ENCODE results near the gene MYCN. TPM values are rescaled to one million over a fixed set of nuclear protein-coding genes. Genes with fewer than 3 reads are reported as not detected.
"Not testable (repeated sequence)": the region's sequence is repeated elsewhere in the genome, so short reads cannot be mapped to it uniquely, and the experiment has no call there.

MYCN gene
- total RNA-seq, 1 donor from 2014 or later, result 3.1 TPM

- DNase-seq (ENCODE audit: low read depth, low spot score), result no peak
Measured at GRCh38 chr2:15907461-15908324, 32.7 kb upstream of the MYCN start.

DNA sequence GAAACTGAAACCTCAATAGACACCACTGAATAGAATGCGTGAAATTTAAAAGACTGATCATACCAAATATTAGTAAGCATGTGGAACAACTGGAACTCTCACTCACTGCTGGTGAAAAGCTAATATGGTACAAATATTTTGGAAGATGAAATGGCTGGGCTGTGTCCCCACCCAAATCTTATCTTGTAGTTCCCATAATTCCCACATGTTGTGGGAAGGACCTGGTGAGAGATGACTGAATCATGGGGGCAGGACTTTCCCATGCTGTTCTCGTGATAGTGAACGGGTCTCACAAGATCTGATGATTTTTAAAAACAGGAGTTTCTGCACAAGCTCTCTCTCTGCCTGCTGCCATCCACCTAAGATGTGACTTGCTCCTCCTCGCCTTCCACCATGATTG, 32.0 kb upstream of the MYCN start:
- DNase-seq (ENCODE audit: low read depth, low spot score), result no peak

DNA sequence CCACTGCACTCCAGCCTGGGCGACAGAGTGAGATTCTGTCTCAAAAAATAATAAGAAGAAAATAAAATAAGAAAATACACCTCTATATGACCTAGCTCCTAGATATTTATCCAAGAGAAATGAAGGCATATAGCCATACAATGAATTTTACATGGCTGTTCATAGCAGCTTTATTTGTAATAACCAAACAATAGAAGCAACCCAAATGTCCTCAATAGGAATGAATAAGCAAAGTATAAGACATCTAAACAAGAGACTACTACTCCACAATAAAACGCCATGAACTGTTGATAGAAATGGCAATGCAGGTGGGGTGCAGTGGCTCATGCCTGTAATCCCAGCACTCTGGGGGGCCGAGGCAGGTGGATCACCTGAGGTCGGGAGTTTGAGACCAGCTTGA, 31.2 kb upstream of the MYCN start:
- no peak for DNase-seq (ENCODE audit: low read depth, low spot score)

- no peak for DNase-seq (ENCODE audit: low read depth, low spot score)
Measured at GRCh38 chr2:15909736-15910135, 30.6 kb upstream of the MYCN start.

GRCh38 chr2:15911270-15911669, 29.1 kb upstream of the MYCN start:
- not testable (repeated sequence) for DNase-seq (ENCODE audit: low read depth, low spot score)

DNA sequence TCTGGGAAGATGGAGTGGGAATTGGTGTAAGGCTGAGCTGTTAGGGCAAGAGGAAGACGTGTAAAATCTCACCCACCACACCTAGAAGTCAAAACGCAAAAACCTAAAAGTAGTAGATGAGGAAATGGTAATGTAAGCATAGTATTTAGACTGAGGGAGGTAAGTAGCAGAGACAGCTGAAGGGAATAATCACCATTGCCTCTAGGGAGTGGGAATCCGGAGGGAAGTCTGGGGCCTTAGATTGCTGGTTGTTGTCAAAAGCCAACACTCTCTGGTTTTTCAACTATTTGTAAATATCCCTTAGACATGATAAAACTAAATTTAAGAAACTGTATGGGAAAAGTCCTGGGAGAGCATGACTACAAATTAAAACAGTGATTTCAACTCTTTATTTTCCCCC, 28.7 kb upstream of the MYCN start:
- no peak for DNase-seq (ENCODE audit: low read depth, low spot score)

DNA sequence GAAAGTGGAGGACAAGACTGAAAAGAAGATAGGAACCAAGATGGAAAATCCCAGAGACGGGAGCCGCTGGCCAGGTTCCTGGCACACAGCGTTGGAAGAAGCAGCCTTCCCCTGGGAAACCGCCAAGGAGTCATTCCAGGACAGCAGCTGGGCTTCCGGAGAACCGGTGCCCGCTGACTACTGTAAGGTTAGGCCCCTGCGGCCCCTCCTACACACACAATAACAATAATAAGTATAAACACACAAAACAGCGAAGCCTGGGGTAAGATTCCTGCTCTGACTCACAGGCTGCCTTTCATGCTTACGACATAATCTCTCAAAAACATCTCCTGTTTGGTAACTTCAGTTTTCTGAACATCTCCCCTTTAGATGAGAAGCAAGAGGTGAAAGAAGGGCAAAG, 28.1 kb upstream of the MYCN start:
- DNase-seq (ENCODE audit: low read depth, low spot score), result peak; percentile 81

GRCh38 chr2:15913146-15913545, 27.2 kb upstream of the MYCN start:
- no peak for DNase-seq (ENCODE audit: low read depth, low spot score)

GRCh38 chr2:15914596-15915385, 25.6 kb upstream of the MYCN start:
- DNase-seq (ENCODE audit: low read depth, low spot score), result no peak

DNA sequence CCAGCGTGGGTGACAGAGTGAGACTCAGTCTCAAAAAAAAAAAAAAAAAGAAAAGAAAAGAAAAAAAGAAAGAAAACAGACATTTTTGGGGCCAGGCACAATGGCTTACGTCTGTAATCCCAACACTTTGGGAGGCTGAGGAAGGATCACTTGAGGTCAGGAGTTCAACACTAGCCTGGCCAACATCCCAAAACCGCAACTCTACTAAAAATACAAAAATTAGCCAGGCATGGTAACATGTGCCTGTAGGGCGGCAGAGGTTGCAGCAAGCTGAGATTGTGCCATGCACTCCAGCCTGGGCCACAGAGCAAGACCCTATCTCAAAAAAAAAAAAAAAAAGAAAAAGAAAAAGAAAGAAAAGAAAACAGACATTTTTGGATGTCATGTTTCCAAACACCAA, 24.8 kb upstream of the MYCN start:
- not testable (repeated sequence) for DNase-seq (ENCODE audit: low read depth, low spot score)

GRCh38 chr2:15916336-15916735, 24.0 kb upstream of the MYCN start:
- no peak for DNase-seq (ENCODE audit: low read depth, low spot score)

- DNase-seq (ENCODE audit: low read depth, low spot score), result no peak
Measured at GRCh38 chr2:15918761-15919356, 21.5 kb upstream of the MYCN start.

DNA sequence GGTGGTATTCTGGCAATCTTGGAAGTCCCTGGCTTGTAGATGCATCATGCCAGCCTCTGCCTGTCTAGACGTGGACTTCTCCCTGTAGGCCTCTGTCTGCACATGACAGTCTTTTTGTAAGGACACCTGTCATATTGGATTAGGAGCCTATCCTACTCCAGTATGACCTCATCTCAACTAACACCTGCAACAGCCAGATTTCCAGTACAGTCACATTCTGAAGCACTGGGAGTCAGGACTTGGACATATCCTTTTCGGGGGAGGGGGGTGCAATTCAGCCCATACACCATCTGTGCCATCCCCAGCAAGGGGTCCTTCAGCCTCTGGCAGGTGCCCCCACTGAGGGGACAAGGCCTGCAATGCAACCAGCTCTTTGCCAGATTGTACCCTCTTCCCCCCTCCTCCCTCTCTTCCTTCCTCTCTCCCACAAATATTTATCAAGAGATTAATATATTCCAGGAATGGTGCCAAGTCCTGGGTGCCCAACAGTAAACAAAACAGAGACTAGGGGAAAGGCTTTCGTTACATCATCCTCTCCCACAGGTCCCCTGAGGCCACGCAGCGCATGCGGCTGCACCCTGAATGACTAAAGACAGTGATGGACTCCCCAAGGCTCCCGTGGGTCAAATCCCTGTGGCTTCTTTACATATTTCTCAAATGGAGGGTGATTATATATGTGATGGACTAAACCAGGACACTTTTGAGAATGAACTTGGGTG, 20.5 kb upstream of the MYCN start:
- no peak for DNase-seq (ENCODE audit: low read depth, low spot score)

DNA sequence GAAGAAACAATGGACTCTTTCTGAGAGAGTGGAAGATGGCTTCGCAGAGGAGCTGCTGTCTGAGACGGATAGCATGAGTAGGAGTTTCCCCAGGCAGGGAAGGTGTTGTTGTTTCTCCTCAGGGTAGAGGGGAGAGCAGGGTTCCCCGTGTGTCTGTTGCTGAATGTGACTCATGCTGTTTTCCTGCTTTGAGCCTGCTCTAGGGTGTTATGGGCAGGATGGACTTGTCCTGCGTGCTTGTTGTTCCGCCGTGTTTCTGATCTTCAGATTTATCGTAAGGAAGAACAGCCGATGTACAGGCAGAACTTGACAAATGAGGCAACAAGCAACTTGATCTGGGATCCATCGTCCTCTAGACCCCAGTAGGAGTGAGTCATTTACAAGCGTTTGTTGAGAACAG, 19.7 kb upstream of the MYCN start:
- no peak for DNase-seq (ENCODE audit: low read depth, low spot score)

- DNase-seq (ENCODE audit: low read depth, low spot score), result no peak
Measured at GRCh38 chr2:15923597-15923996, 16.8 kb upstream of the MYCN start.

DNA sequence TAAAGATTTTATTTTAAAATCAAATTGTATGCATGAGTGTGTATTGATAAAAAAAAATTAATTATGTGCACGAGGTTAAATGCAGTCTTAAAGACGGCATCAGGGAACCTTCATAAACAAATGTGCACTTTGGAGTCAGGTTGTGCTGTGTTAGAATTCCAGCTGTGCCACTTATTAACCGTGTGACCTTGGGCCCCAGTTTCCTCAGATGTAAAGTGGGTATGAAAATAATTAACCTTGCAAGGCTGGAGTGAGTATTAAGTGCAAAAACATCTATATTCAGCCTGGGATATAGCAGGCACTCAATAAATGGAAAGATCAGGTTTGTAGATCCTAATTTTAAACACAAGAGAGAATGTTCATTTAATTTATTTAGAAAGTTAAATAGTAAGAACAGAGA, 14.5 kb upstream of the MYCN start:
- DNase-seq (ENCODE audit: low read depth, low spot score), result no peak

DNA sequence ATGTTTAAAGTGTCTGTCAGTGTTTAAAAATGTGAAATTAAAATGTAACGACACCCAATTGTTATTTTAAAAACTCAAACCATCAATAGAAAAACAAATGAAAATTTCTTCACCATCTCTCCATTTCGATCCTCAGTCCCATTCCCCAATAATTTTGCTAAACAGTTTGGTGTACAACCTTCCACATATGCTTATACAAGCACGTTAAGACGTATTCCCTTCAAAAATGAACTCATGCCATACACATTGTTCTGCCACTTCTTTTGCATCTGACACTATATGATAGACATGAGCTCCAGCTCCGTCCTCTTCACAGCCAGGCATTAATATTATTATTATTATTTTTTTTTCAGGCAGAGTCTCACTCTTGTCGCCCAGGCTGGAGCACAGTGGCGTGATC, 14.1 kb upstream of the MYCN start:
- DNase-seq (ENCODE audit: low read depth, low spot score), result no peak

- DNase-seq (ENCODE audit: low read depth, low spot score), result no peak
Measured at GRCh38 chr2:15927551-15928218, 12.7 kb upstream of the MYCN start.

DNA sequence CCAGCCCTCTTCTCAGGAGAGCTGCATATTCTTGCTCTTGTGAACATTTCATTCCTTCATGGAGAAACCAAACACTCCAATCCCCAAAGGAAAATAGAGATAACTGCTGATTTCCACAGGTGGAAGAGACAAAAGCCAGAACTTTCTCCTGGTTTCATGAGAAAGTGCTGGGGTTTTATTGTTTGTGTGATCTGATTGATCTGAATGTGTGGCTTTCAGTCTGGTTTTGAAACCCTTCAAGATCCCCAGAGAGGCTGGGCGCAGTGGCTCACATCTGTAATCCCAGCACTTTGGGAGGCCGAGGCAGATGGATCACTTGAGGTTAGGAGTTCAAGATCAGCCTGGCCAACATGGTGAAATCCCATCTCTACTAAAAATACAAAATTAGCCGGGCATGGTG, 11.3 kb upstream of the MYCN start:
- not testable (repeated sequence) for DNase-seq (ENCODE audit: low read depth, low spot score)

GRCh38 chr2:15929861-15930260, 10.5 kb upstream of the MYCN start:
- no peak for DNase-seq (ENCODE audit: low read depth, low spot score)
